HL-60 (cell line): ENCODE results near the gene RAET1G.

ENCODE experiments used
- GABPA ChIP-seq: IDR thresholded peaks from 2 replicates; pipeline ENCODE4 v1.6.1; 2012; ENCODE audit warnings: low read depth
- POLR2AphosphoS5 ChIP-seq: IDR thresholded peaks from 2 replicates; pipeline ENCODE4 v1.6.1; 2012; ENCODE audit warnings: low read depth
- SPI1 ChIP-seq: IDR thresholded peaks from 2 replicates; pipeline ENCODE4 v1.6.1; 2012; ENCODE audit warnings: low read depth, mild to moderate bottlenecking, borderline replicate concordance
- TF ChIP-seq, protein P1 (sequence below): IDR thresholded peaks from one replicate; pipeline ENCODE4 v1.5.1; 2011; ENCODE audit warnings: low read length, control low read depth, inconsistent platforms; ENCODE audit not compliant: insufficient read depth

DNA sequence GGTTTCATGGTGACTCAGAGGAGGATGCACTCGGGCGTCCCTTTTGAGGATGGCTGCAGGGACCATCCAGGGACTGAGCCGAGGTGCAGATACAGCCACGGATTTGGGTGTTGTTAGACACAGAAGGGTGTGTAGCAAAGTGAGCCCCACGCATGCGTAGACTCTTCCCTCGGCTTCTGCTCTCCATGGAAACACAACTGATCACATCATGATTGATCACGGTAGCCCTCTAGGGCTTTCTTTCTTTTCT, 40.2 kb upstream of the RAET1G start:
- TF ChIP-seq POLR2AphosphoS5 (no peak), SPI1 (no peak), GABPA (no peak)
- TF ChIP-seq, protein P1, sequence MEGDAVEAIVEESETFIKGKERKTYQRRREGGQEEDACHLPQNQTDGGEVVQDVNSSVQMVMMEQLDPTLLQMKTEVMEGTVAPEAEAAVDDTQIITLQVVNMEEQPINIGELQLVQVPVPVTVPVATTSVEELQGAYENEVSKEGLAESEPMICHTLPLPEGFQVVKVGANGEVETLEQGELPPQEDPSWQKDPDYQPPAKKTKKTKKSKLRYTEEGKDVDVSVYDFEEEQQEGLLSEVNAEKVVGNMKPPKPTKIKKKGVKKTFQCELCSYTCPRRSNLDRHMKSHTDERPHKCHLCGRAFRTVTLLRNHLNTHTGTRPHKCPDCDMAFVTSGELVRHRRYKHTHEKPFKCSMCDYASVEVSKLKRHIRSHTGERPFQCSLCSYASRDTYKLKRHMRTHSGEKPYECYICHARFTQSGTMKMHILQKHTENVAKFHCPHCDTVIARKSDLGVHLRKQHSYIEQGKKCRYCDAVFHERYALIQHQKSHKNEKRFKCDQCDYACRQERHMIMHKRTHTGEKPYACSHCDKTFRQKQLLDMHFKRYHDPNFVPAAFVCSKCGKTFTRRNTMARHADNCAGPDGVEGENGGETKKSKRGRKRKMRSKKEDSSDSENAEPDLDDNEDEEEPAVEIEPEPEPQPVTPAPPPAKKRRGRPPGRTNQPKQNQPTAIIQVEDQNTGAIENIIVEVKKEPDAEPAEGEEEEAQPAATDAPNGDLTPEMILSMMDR = no peak
